Ovary (tissue), 3 donors: ENCODE results near the gene LPIN1.

Source experiments
- CTCF ChIP-seq, 3 donors: fragments of 450-650 bp in 2 of 3; fragments of 200-600 bp in 1 of 3; IDR thresholded peaks; one replicate each; pipeline versions ENCODE4 v1.5.1 to v1.8.0; 2016 to 2022; ENCODE audit warnings: antibody characterized with exemption in 3 of 3, mild to moderate bottlenecking in 1 of 3
- EP300 ChIP-seq: sonication (generic); formaldehyde crosslinking; IDR thresholded peaks from one replicate; pipeline ENCODE4 v1.6.1; 2017; ENCODE audit warnings: antibody characterized with exemption
- donor health status: DM: no; HTN: no; CAD: no.

- TF ChIP-seq CTCF (IDR thresholded peaks at IDR 0.05) = no peak
- no peak for TF ChIP-seq EP300
These were observed 130.5 kb downstream of the LPIN1 start for GRCh38 chr2:11876889-11877288.
